C4-2B (cell line): Measurements from ENCODE around the gene SMPX.

Experiments used
- ZFX ChIP-seq: fragments of 450-650 bp; IDR thresholded peaks from 2 replicates; pipeline ENCODE4 v1.6.1; 2017
- TF ChIP-seq, protein P1 (sequence below): fragments of 450-650 bp; conservative IDR thresholded peaks from 2 replicates; pipeline ENCODE4 v1.5.1; 2017; ENCODE audit warnings: mild to moderate bottlenecking

- TF ChIP-seq, protein P1, sequence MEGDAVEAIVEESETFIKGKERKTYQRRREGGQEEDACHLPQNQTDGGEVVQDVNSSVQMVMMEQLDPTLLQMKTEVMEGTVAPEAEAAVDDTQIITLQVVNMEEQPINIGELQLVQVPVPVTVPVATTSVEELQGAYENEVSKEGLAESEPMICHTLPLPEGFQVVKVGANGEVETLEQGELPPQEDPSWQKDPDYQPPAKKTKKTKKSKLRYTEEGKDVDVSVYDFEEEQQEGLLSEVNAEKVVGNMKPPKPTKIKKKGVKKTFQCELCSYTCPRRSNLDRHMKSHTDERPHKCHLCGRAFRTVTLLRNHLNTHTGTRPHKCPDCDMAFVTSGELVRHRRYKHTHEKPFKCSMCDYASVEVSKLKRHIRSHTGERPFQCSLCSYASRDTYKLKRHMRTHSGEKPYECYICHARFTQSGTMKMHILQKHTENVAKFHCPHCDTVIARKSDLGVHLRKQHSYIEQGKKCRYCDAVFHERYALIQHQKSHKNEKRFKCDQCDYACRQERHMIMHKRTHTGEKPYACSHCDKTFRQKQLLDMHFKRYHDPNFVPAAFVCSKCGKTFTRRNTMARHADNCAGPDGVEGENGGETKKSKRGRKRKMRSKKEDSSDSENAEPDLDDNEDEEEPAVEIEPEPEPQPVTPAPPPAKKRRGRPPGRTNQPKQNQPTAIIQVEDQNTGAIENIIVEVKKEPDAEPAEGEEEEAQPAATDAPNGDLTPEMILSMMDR, result no peak
- no peak for TF ChIP-seq ZFX
Measured at GRCh38 chrX:21702725-21703124, 55.2 kb downstream of the SMPX start.
